Neural cell (in vitro differentiated cells): ENCODE data around the gene TOP3A.

ENCODE experiments used
- CTCF ChIP-seq: fragments of 450-650 bp; IDR thresholded peaks from 2 replicates; pipeline ENCODE4 v1.5.1; 2014; ENCODE audit warnings: antibody characterized with exemption, mild to moderate bottlenecking, moderate library complexity; ENCODE audit not compliant: poor library complexity, severe bottlenecking
- EP300 ChIP-seq: fragments of 450-650 bp; conservative IDR thresholded peaks from 2 replicates; pipeline ENCODE4 v1.6.1; 2014; ENCODE audit warnings: antibody characterized with exemption, mild to moderate bottlenecking, moderate library complexity; ENCODE audit not compliant: poor library complexity, severe bottlenecking
- EZH2 ChIP-seq: fragments of 200-600, 300-800 bp; shearing (Covaris generic), sonication (generic); IDR thresholded peaks from 2 replicates; pipeline ENCODE4 v1.6.1; 2014; ENCODE audit warnings: antibody characterized with exemption, low read length, borderline replicate concordance, mild to moderate bottlenecking; ENCODE audit not compliant: insufficient read depth, poor library complexity, severe bottlenecking
- MXI1 ChIP-seq: fragments of 450-650 bp; conservative IDR thresholded peaks from 2 replicates; pipeline ENCODE4 v1.6.1; 2014; ENCODE audit warnings: antibody characterized with exemption, mild to moderate bottlenecking; ENCODE audit not compliant: poor library complexity, severe bottlenecking
- POLR2AphosphoS5 ChIP-seq: IDR thresholded peaks from 2 replicates; pipeline ENCODE4 v1.6.1; 2012
- RAD21 ChIP-seq: fragments of 450-650 bp; conservative IDR thresholded peaks from 2 replicates; pipeline ENCODE4 v1.6.1; 2014; ENCODE audit warnings: antibody characterized with exemption, mild to moderate bottlenecking, moderate library complexity
- SMC3 ChIP-seq: fragments of 450-650 bp; conservative IDR thresholded peaks from 2 replicates; pipeline ENCODE4 v1.6.1; 2014; ENCODE audit warnings: antibody characterized with exemption, mild to moderate bottlenecking, moderate library complexity; ENCODE audit not compliant: poor library complexity
- TF ChIP-seq, protein P1 (sequence below): IDR thresholded peaks from 2 replicates; pipeline ENCODE4 v1.6.1; 2012; ENCODE audit warnings: borderline replicate concordance

DNA sequence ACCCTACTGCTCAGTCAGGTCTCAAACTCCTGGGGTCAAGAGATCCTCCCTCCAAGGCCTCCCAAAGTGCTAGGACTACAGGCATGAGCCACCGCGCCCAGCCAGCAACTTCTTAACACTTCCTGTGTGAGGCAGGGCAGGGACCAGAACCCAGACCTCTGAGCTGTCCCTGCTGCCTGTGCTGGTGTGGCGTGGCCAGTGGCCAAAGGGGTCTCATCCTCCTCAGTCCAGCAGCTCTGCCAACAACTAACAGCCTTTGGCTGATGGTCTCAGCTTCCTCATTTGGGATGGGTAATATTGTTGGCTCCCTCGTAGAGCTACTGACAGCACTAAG lies 90.8 kb downstream of the TOP3A start:
- TF ChIP-seq POLR2AphosphoS5: no peak
- TF ChIP-seq CTCF: no peak
- no peak for TF ChIP-seq SMC3
- no peak for TF ChIP-seq RAD21
- TF ChIP-seq MXI1: no peak
- TF ChIP-seq EP300: no peak
- TF ChIP-seq EZH2: no peak
- TF ChIP-seq, protein P1, sequence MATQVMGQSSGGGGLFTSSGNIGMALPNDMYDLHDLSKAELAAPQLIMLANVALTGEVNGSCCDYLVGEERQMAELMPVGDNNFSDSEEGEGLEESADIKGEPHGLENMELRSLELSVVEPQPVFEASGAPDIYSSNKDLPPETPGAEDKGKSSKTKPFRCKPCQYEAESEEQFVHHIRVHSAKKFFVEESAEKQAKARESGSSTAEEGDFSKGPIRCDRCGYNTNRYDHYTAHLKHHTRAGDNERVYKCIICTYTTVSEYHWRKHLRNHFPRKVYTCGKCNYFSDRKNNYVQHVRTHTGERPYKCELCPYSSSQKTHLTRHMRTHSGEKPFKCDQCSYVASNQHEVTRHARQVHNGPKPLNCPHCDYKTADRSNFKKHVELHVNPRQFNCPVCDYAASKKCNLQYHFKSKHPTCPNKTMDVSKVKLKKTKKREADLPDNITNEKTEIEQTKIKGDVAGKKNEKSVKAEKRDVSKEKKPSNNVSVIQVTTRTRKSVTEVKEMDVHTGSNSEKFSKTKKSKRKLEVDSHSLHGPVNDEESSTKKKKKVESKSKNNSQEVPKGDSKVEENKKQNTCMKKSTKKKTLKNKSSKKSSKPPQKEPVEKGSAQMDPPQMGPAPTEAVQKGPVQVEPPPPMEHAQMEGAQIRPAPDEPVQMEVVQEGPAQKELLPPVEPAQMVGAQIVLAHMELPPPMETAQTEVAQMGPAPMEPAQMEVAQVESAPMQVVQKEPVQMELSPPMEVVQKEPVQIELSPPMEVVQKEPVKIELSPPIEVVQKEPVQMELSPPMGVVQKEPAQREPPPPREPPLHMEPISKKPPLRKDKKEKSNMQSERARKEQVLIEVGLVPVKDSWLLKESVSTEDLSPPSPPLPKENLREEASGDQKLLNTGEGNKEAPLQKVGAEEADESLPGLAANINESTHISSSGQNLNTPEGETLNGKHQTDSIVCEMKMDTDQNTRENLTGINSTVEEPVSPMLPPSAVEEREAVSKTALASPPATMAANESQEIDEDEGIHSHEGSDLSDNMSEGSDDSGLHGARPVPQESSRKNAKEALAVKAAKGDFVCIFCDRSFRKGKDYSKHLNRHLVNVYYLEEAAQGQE: no peak
